H9 (cell line): Measurements from ENCODE around the gene OR10G2. TPM values are rescaled to one million over a fixed set of nuclear protein-coding genes. Genes with fewer than 3 reads are reported as not detected.

ENCODE experiments used
- DNase-seq: peaks from one replicate; pipeline ENCODE4 v3.0.0-alpha.2; 2017
- H2AFZ ChIP-seq: one replicate; pipeline ENCODE4 v1.6.1; 2013; ENCODE audit warnings: mild to moderate bottlenecking, low read length, control low read depth, moderate library complexity
- H2AK5ac ChIP-seq: 2 replicates; pipeline ENCODE4 v1.6.1; 2013; ENCODE audit warnings: low read length, control low read depth, mixed read lengths; ENCODE audit not compliant: insufficient read length
- H2BK120ac ChIP-seq: one replicate; pipeline ENCODE4 v1.6.1; 2013; ENCODE audit warnings: low read depth, mild to moderate bottlenecking, low read length, control low read depth, inconsistent platforms; ENCODE audit not compliant: poor library complexity, severe bottlenecking
- H2BK12ac ChIP-seq: 2 replicates; pipeline ENCODE4 v1.6.1; 2013; ENCODE audit warnings: low read length, control low read depth, mixed read lengths, low read depth; ENCODE audit not compliant: insufficient read length
- H2BK15ac ChIP-seq: 2 replicates; pipeline ENCODE4 v1.6.1; 2013; ENCODE audit warnings: low read depth, low read length, control low read depth
- H2BK20ac ChIP-seq: one replicate; pipeline ENCODE4 v1.6.1; 2013; ENCODE audit warnings: low read depth, mild to moderate bottlenecking, low read length, control low read depth, inconsistent platforms; ENCODE audit not compliant: poor library complexity, severe bottlenecking
- H2BK5ac ChIP-seq: 2 replicates; pipeline ENCODE4 v1.6.1; 2013; ENCODE audit warnings: low read length, control low read depth, mixed read lengths; ENCODE audit not compliant: insufficient read length
- H3K14ac ChIP-seq: 2 replicates; pipeline ENCODE4 v1.6.1; 2013; ENCODE audit warnings: low read length, control low read depth; ENCODE audit not compliant: insufficient read depth
- H3K18ac ChIP-seq: 2 replicates; pipeline ENCODE4 v1.6.1; 2013; ENCODE audit warnings: low read depth, mild to moderate bottlenecking, mixed read lengths, low read length, control low read depth; ENCODE audit not compliant: insufficient read length
- H3K23ac ChIP-seq: 2 replicates; pipeline ENCODE4 v1.6.1; 2013; ENCODE audit warnings: low read length, control low read depth, mixed read lengths, low read depth; ENCODE audit not compliant: insufficient read length
- H3K23me2 ChIP-seq: 2 replicates; pipeline ENCODE4 v1.6.1; 2013; ENCODE audit warnings: low read depth, mild to moderate bottlenecking, mixed read lengths, low read length, control low read depth; ENCODE audit not compliant: insufficient read length, poor library complexity, severe bottlenecking
- H3K27ac ChIP-seq: 2 replicates; pipeline ENCODE4 v1.5.1; 2013; ENCODE audit warnings: low read length, control low read depth, mixed read lengths, low read depth; ENCODE audit not compliant: insufficient read length
- H3K27me3 ChIP-seq: 2 replicates; pipeline ENCODE4 v1.6.1; 2013; ENCODE audit warnings: low read length, control low read depth, inconsistent platforms; ENCODE audit not compliant: insufficient read depth
- H3K4ac ChIP-seq: 2 replicates; pipeline ENCODE4 v1.6.1; 2013; ENCODE audit warnings: low read depth, mild to moderate bottlenecking, control low read depth, inconsistent platforms, low read length, moderate library complexity
- H3K4me1 ChIP-seq: 2 replicates; pipeline ENCODE4 v1.6.1; 2013; ENCODE audit warnings: low read length, control low read depth, inconsistent platforms; ENCODE audit not compliant: insufficient read depth
- H3K4me2 ChIP-seq: 2 replicates; pipeline ENCODE4 v1.6.1; 2013; ENCODE audit warnings: low read length, control low read depth, mixed read lengths; ENCODE audit not compliant: insufficient read length, insufficient read depth
- H3K56ac ChIP-seq: 2 replicates; pipeline ENCODE4 v1.6.1; 2013; ENCODE audit warnings: low read depth, mild to moderate bottlenecking, mixed read lengths, low read length, control low read depth; ENCODE audit not compliant: insufficient read length
- H3K79me1 ChIP-seq: 2 replicates; pipeline ENCODE4 v1.6.1; 2013; ENCODE audit warnings: low read depth, mild to moderate bottlenecking, moderate library complexity, low read length, control low read depth, inconsistent platforms; ENCODE audit not compliant: insufficient read depth, poor library complexity, severe bottlenecking
- H3K79me2 ChIP-seq: 2 replicates; pipeline ENCODE4 v1.6.1; 2013; ENCODE audit warnings: low read length, control low read depth, inconsistent platforms; ENCODE audit not compliant: insufficient read depth
- H3K9ac ChIP-seq: 2 replicates; pipeline ENCODE4 v1.6.1; 2013; ENCODE audit warnings: low read length, control low read depth, mixed read lengths; ENCODE audit not compliant: insufficient read length; ENCODE audit errors: extremely low read depth
- H3K9me3 ChIP-seq: one replicate; pipeline ENCODE4 v1.6.1; 2013; ENCODE audit warnings: low read depth, low read length, inconsistent platforms; ENCODE audit not compliant: control insufficient read depth
- H3T11ph ChIP-seq: one replicate; pipeline ENCODE4 v1.6.1; 2013; ENCODE audit warnings: mild to moderate bottlenecking, low read length, control low read depth, inconsistent platforms
- H4K20me1 ChIP-seq: one replicate; pipeline ENCODE4 v1.6.1; 2013; ENCODE audit not compliant: control insufficient read depth, insufficient read length, insufficient read depth
- H4K5ac ChIP-seq: 2 replicates; pipeline ENCODE4 v1.6.1; 2013; ENCODE audit warnings: low read depth, mild to moderate bottlenecking, mixed read lengths, low read length, control low read depth; ENCODE audit not compliant: insufficient read length
- H4K8ac ChIP-seq: replicated peaks from 2 replicates; pipeline ENCODE4 v1.6.1; 2013; ENCODE audit warnings: low read length, control low read depth, mixed read lengths, low read depth; ENCODE audit not compliant: insufficient read length
- H4K91ac ChIP-seq: 2 replicates; pipeline ENCODE4 v1.6.1; 2013; ENCODE audit warnings: low read depth, mild to moderate bottlenecking, moderate library complexity, mixed read lengths, low read length, control low read depth; ENCODE audit not compliant: insufficient read length
- H3K27ac Mint-ChIP-seq, 3 experiments: 2 replicates in 2 of 3; 3 replicates in 1 of 3; pipeline ENCODE4 v1.8.0; 2020 to 2021; ENCODE audit warnings: mixed read lengths in 3 of 3, mild to moderate bottlenecking in 1 of 3, moderate library complexity in 1 of 3
- H3K27me3 Mint-ChIP-seq: 2 replicates; pipeline ENCODE4 v1.8.0; 2021; ENCODE audit warnings: low read depth, mild to moderate bottlenecking, moderate library complexity, mixed read lengths
- H3K36me3 Mint-ChIP-seq, 3 experiments: 2 replicates in 2 of 3; 3 replicates in 1 of 3; pipeline ENCODE4 v1.8.0; 2020 to 2021; ENCODE audit warnings: low read depth in 3 of 3, mixed read lengths in 3 of 3; ENCODE audit not compliant: insufficient read depth in 1 of 3
- H3K4me1 Mint-ChIP-seq, 2 experiments: 2 replicates each; pipeline ENCODE4 v1.8.0; 2020; ENCODE audit warnings: mixed read lengths in 2 of 2
- H3K4me3 Mint-ChIP-seq, 2 experiments: 2 replicates in 1 of 2; 3 replicates in 1 of 2; pipeline ENCODE4 v1.8.0; 2020 to 2021; ENCODE audit warnings: mild to moderate bottlenecking in 2 of 2, mixed read lengths in 2 of 2, moderate library complexity in 1 of 2
- H3K9me3 Mint-ChIP-seq, 2 experiments: 2 replicates in 1 of 2; 3 replicates in 1 of 2; pipeline ENCODE4 v1.8.0; 2020; ENCODE audit warnings: mild to moderate bottlenecking in 2 of 2, mixed read lengths in 2 of 2, moderate library complexity in 1 of 2
- CTCF ChIP-seq: fragments of 200-600 bp; sonication (generic); conservative IDR thresholded peaks from 3 replicates; pipeline ENCODE4 v1.8.0; 2021; ENCODE audit warnings: antibody characterized with exemption, mild to moderate bottlenecking
- WGBS: extraction: QIAGEN DNeasy Blood & Tissue Kit; methylation state at CpG from one replicate; pipeline ENCODE4 v1.1.7; 2013; ENCODE audit warnings: missing lambda C conversion rate, low lambda C conversion rate, mixed read lengths; ENCODE audit not compliant: insufficient read length; ENCODE audit errors: extremely low coverage; 5-methylcytosine and 5-hydroxymethylcytosine counted together
- total RNA-seq: library from RNA; stranded (reverse); gene quantifications from 2 replicates; pipeline ENCODE4 v1.2.1, GENCODE V29; 2021

The OR10G2 gene
- total RNA-seq, 1 experiment from 2014 or later: not detected

- H3K56ac ChIP-seq: no peak overlapping the region
- H2BK20ac ChIP-seq: no peak overlapping the region
- H2BK15ac ChIP-seq: no peak overlapping the region
- H2BK5ac ChIP-seq: no peak overlapping the region
- H2BK12ac ChIP-seq: no peak overlapping the region
- H3K23ac ChIP-seq: no peak overlapping the region
- TF ChIP-seq CTCF: no peak
- H3K79me1 ChIP-seq: no peaks in the 10 kb centered on the region
- no peak overlapping the region for H3K4me2 ChIP-seq
- no peak overlapping the region for H3K14ac ChIP-seq
- H3K4me1 ChIP-seq: no peaks in the 10 kb centered on the region
- peaks cover 5 to 13% of the 10 kb centered on the region in 2 experiments; a peak in 4 of 5 replicates for H3K9me3 Mint-ChIP-seq
- H3K79me2 ChIP-seq: no peaks in the 10 kb centered on the region
- H2AFZ ChIP-seq: no peak overlapping the region
- no peak overlapping the region for H4K91ac ChIP-seq
- H3K9me3 ChIP-seq: no peaks in the 10 kb centered on the region
- no peaks in the 10 kb centered on the region for H3K27me3 ChIP-seq
- H4K20me1 ChIP-seq: no peaks in the 10 kb centered on the region
- H3K4me3 Mint-ChIP-seq: no peak overlapping the region
- no peak overlapping the region for H4K8ac ChIP-seq
- H3K9ac ChIP-seq: no peak overlapping the region
- no peak overlapping the region for H2BK120ac ChIP-seq
- no peak overlapping the region for H3K27ac ChIP-seq
- H3T11ph ChIP-seq: no peak overlapping the region
- no peak for DNase-seq
- no peak overlapping the region for H3K27ac Mint-ChIP-seq
- H3K18ac ChIP-seq: no peak overlapping the region
- no peak overlapping the region for H2AK5ac ChIP-seq
- H3K23me2 ChIP-seq: no peaks in the 10 kb centered on the region
- WGBS: no CpG with 5 or more reads among the region's 2 CpGs
- no peak overlapping the region for H4K5ac ChIP-seq
- no peak overlapping the region for H3K4ac ChIP-seq
- H3K36me3 Mint-ChIP-seq: no peaks in the 10 kb centered on the region
- no peaks in the 10 kb centered on the region for H3K4me1 Mint-ChIP-seq
- peaks cover 6% of the 10 kb centered on the region for H3K27me3 Mint-ChIP-seq
Measured at GRCh38 chr14:21671371-21671770, 36.6 kb upstream of the OR10G2 start.
